Left ventricle myocardium inferior (tissue), 1 donor: Measurements from ENCODE around the gene ARMC8. TPM values are rescaled to one million over a fixed set of nuclear protein-coding genes. Genes with fewer than 3 reads are reported as not detected.

Experiments
- DNase-seq: peaks from one replicate; pipeline ENCODE4 v3.0.0-alpha.2; 2020
- H3K27ac ChIP-seq: fragments of 200-600 bp; replicated peaks from 2 replicates; pipeline ENCODE4 v1.8.0; 2021
- H3K27me3 ChIP-seq: fragments of 200-600 bp; 2 replicates; pipeline ENCODE4 v1.8.0; 2021; ENCODE audit warnings: low read depth
- H3K36me3 ChIP-seq: fragments of 200-600 bp; 2 replicates; pipeline ENCODE4 v1.8.0; 2021
- H3K4me1 ChIP-seq: fragments of 200-600 bp; 2 replicates; pipeline ENCODE4 v1.8.0; 2021
- H3K4me3 ChIP-seq: fragments of 200-600 bp; 2 replicates; pipeline ENCODE4 v1.8.0; 2021; ENCODE audit warnings: mild to moderate bottlenecking, moderate library complexity
- H3K9me3 ChIP-seq: fragments of 200-600 bp; replicated peaks from 2 replicates; pipeline ENCODE4 v1.8.0; 2021
- CTCF ChIP-seq: fragments of 200-600 bp; IDR thresholded peaks from 2 replicates; pipeline ENCODE4 v1.8.0; 2021; ENCODE audit warnings: antibody characterized with exemption, mild to moderate bottlenecking, borderline replicate concordance
- intact Hi-C: fragments of 100-400 bp; cut with micrococcal nuclease; formaldehyde crosslinking; loops from one replicate; pipeline ENCODE4 v1.11.0; 2022
- total RNA-seq: library from RNA; stranded (reverse); fragmentation: NEBNext Ultra II Directional; extraction: Animal tissue kit (Norgen Biotek cat#: 25700); gene quantifications from one replicate; pipeline ENCODE4 v1.2.1, GENCODE V29; 2021
- donor health status: DM: no; HTN: yes; CAD: no; lungs with severe emphysema.

Gene ARMC8
- total RNA-seq, 1 donor from 2014 or later = 31.2 TPM

- Histone ChIP-seq H3K27me3 (no peaks in the 10 kb centered on the region), H3K4me3 (no peak overlapping the region), H3K36me3 (no peaks in the 10 kb centered on the region), H3K4me1 (peaks cover 25% of the 10 kb centered on the region), H3K27ac (no peak overlapping the region), H3K9me3 (no peaks in the 10 kb centered on the region)
- intact Hi-C loops = loop anchor here (10.0 kb wide), 1 partner anchor 82 kb away; no protein-coding TSS in a partner anchor
- TF ChIP-seq CTCF = peak; percentile 75
- DNase-seq = no peak
Observed at GRCh38 chr3:138332472-138333073, 145.5 kb downstream of the ARMC8 start.

- H3K27me3 ChIP-seq = no peaks in the 10 kb centered on the region
- no peak overlapping the region for H3K27ac ChIP-seq
- no peak for DNase-seq
- H3K36me3 ChIP-seq = no peaks in the 10 kb centered on the region
- intact Hi-C loops = loop anchor here (10.0 kb wide), 1 partner anchor 80 kb away; no protein-coding TSS in a partner anchor
- no peak overlapping the region for H3K4me3 ChIP-seq
- H3K4me1 ChIP-seq = peaks cover 26% of the 10 kb centered on the region
- H3K9me3 ChIP-seq = no peaks in the 10 kb centered on the region
- TF ChIP-seq CTCF = no peak
Observed at GRCh38 chr3:138334608-138335007, 147.5 kb downstream of the ARMC8 start.

GRCh38 chr3:138336454-138336999 is 149.4 kb downstream of the ARMC8 start:
- Histone ChIP-seq H3K9me3 (no peaks in the 10 kb centered on the region), H3K4me1 (peaks cover 21% of the 10 kb centered on the region), H3K27me3 (no peaks in the 10 kb centered on the region), H3K36me3 (no peaks in the 10 kb centered on the region), H3K27ac (no peak overlapping the region), H3K4me3 (no peak overlapping the region)
- DNase-seq = no peak
- intact Hi-C loops = loop anchor here (10.0 kb wide), 1 partner anchor 78 kb away; no protein-coding TSS in a partner anchor
- TF ChIP-seq CTCF = no peak

GRCh38 chr3:138338244-138338643 is 151.1 kb downstream of the ARMC8 start:
- TF ChIP-seq CTCF = no peak
- intact Hi-C loops = loop anchor here (10.0 kb wide), 1 partner anchor 77 kb away; no protein-coding TSS in a partner anchor

GRCh38 chr3:138338811-138339210 is 151.7 kb downstream of the ARMC8 start:
- Histone ChIP-seq H3K4me3 (no peak overlapping the region), H3K36me3 (no peaks in the 10 kb centered on the region), H3K4me1 (peaks cover 17% of the 10 kb centered on the region), H3K9me3 (no peaks in the 10 kb centered on the region), H3K27me3 (no peaks in the 10 kb centered on the region), H3K27ac (peak overlapping the region; percentile 30)
- DNase-seq = no peak
- TF ChIP-seq CTCF = no peak
- intact Hi-C loops = loop anchor here (10.0 kb wide), 1 partner anchor 76 kb away; no protein-coding TSS in a partner anchor

More at GRCh38 chr3:138338244-138338643, 151.1 kb downstream of the ARMC8 start:
- Histone ChIP-seq H3K27me3 (no peaks in the 10 kb centered on the region), H3K4me3 (no peak overlapping the region), H3K36me3 (no peaks in the 10 kb centered on the region), H3K9me3 (no peaks in the 10 kb centered on the region), H3K4me1 (peaks cover 17% of the 10 kb centered on the region), H3K27ac (peak overlapping the region; percentile 30)
- no peak for DNase-seq
